NCI-H1694 treated with DMSO at 0.1 percent for 48 hours (cell line): Measurements from ENCODE around the gene RASGEF1C.

ENCODE experiments used
- DNase-seq: peaks from one replicate; lab custom pipeline; 2025; lab: John Stamatoyannopoulos, UW

The RASGEF1C gene

GRCh38 chr5:180119031-180119902 lies 89.7 kb downstream of the RASGEF1C start:
- DNase-seq: no peak

GRCh38 chr5:180118391-180118791 lies 90.6 kb downstream of the RASGEF1C start:
- no peak for DNase-seq

- DNase-seq: no peak
Observed at GRCh38 chr5:180117000-180117725, 91.8 kb downstream of the RASGEF1C start.

- DNase-seq: no peak
Observed at GRCh38 chr5:180116077-180116999, 92.7 kb downstream of the RASGEF1C start.

GRCh38 chr5:180115326-180116076 lies 93.5 kb downstream of the RASGEF1C start:
- no peak for DNase-seq

- DNase-seq: no peak
Observed at GRCh38 chr5:180114304-180115003, 94.6 kb downstream of the RASGEF1C start.

GRCh38 chr5:180113660-180114303 lies 95.2 kb downstream of the RASGEF1C start:
- no peak for DNase-seq

- no peak for DNase-seq
Observed at GRCh38 chr5:180112181-180112861, 96.7 kb downstream of the RASGEF1C start.

GRCh38 chr5:180111273-180112002 lies 97.6 kb downstream of the RASGEF1C start:
- no peak for DNase-seq

GRCh38 chr5:180109920-180110319 lies 99.1 kb downstream of the RASGEF1C start:
- no peak for DNase-seq

GRCh38 chr5:180107005-180107404 lies 102.0 kb downstream of the RASGEF1C start:
- DNase-seq: no peak

GRCh38 chr5:180105827-180106312 lies 103.1 kb downstream of the RASGEF1C start:
- DNase-seq: no peak

GRCh38 chr5:180104168-180104530 lies 104.9 kb downstream of the RASGEF1C start:
- no peak for DNase-seq

GRCh38 chr5:180103487-180104167 lies 105.4 kb downstream of the RASGEF1C start:
- DNase-seq: no peak

- DNase-seq: no peak
Observed at GRCh38 chr5:180102636-180103035, 106.4 kb downstream of the RASGEF1C start.

GRCh38 chr5:180101451-180102105 lies 107.4 kb downstream of the RASGEF1C start:
- DNase-seq: no peak

- DNase-seq: no peak
Observed at GRCh38 chr5:180100621-180101450, 108.2 kb downstream of the RASGEF1C start.
